Transverse colon (tissue), 4 donors: Measurements from ENCODE around the gene KRT71.

ENCODE experiments used
- CTCF ChIP-seq, 5 experiments: fragments of 200-600 bp in 3 of 5; fragments of 450-650 bp in 2 of 5; sonication (generic) in 3 of 5; IDR thresholded peaks; 1 replicate in 2 of 5; 2 replicates in 3 of 5; pipeline ENCODE4 v1.5.1; 2016 to 2017; ENCODE audit warnings: antibody characterized with exemption in 5 of 5, inconsistent platforms in 3 of 5, mild to moderate bottlenecking in 2 of 5, moderate library complexity in 1 of 5
- POLR2AphosphoS5 ChIP-seq, 3 donors: sonication (generic); formaldehyde crosslinking; IDR thresholded peaks; one replicate each; pipeline ENCODE4 v1.6.1; 2016; ENCODE audit warnings: antibody characterized with exemption in 3 of 3

GRCh38 chr12:52501490-52501889 is 51.5 kb downstream of the KRT71 start:
- TF ChIP-seq POLR2AphosphoS5 (IDR thresholded peaks at IDR 0.05) (no peak), CTCF (IDR thresholded peaks at IDR 0.05) (no peak)
